ENCODE measurements around the gene CHRNE. TPM values are rescaled to one million over a fixed set of nuclear protein-coding genes. Genes with fewer than 3 reads are reported as not detected.

CHRNE gene
- total and polyA plus RNA-seq, 12 donors, result 0.30 to 7.2 (median 0.56) TPM; not detected in 2

- intact Hi-C loops (cut with DNase I), result loop anchor here in 1 of 2 donors (10.0 kb wide), 1 partner anchor 85 kb away; the partner anchor contains the start of gene CAMTA2
- 22 to 61% (median 28%) methylated on average over 19 to 60 of the region's 60 CpGs for WGBS, 4 donors
- TF ChIP-seq CTCF (IDR thresholded peaks at IDR 0.05) (no peak), POLR2A (IDR thresholded peaks at IDR 0.05) (no peak)
Measured at GRCh38 chr17:4899341-4900230, 3.3 kb downstream of the CHRNE start, which contains the start of gene C17orf107. TSS of gene C17orf107 (plus strand) at chr17:4899536. CDS start at chr17:4899763, 227 bp downstream.

GRCh38 chr17:4898927-4899326, 4.0 kb downstream of the CHRNE start:
- H3K27ac ChIP-seq, result peak overlapping the region in 1 of 5 donors; percentile 34
- DNase-seq, result no peak
- TF ChIP-seq CTCF (IDR thresholded peaks at IDR 0.05) (no peak), POLR2A (IDR thresholded peaks at IDR 0.05) (no peak)
- H3K4me1 ChIP-seq (replicated peaks in 1 of 2), result peaks cover 0 to 9% of the 10 kb centered on the region in 2 donors
- WGBS, 4 donors, result 19 to 47% (median 27%) methylated on average over 16 to 34 of the region's 34 CpGs; no CpG with 5 or more reads in 1 of the 4 donors
- H3K4me3 ChIP-seq, result peak overlapping the region in 2 of 4 donors; percentile 13 to 68
- H3K36me3 ChIP-seq (replicated peaks in 1 of 2), result peaks cover 0 to 30% of the 10 kb centered on the region in 2 donors
- no peaks in the 10 kb centered on the region for H3K27me3 ChIP-seq
- intact Hi-C loops (cut with DNase I), result no loop called here
- no peaks in the 10 kb centered on the region for H3K9me3 ChIP-seq (replicated peaks in 1 of 3)

More at GRCh38 chr17:4899341-4900230, 3.3 kb downstream of the CHRNE start, which contains the start of gene C17orf107:
- no peaks in the 10 kb centered on the region for H3K9me3 ChIP-seq (replicated peaks in 1 of 3)
- peak within 1 kb of the TSS in 1 of 5 donors; percentile 34 for H3K27ac ChIP-seq
- peaks cover 0 to 9% of the 10 kb centered on the region in 2 donors for H3K4me1 ChIP-seq (replicated peaks in 1 of 2)
- peak within 1 kb of the TSS in 2 of 4 donors; percentile 13 to 68 for H3K4me3 ChIP-seq
- no peaks in the 10 kb centered on the region for H3K27me3 ChIP-seq
- peaks cover 0 to 24% of the 10 kb centered on the region in 2 donors for H3K36me3 ChIP-seq (replicated peaks in 1 of 2)
- peak; percentile 61 to 89 (median 76) for DNase-seq

- no peaks in the 10 kb centered on the region for H3K9me3 ChIP-seq (replicated peaks in 1 of 3)
- H3K27ac ChIP-seq, result no peak overlapping the region
- intact Hi-C loops (cut with DNase I), result no loop called here
- TF ChIP-seq CTCF (IDR thresholded peaks at IDR 0.05) (no peak), POLR2A (IDR thresholded peaks at IDR 0.05) (no peak)
- peaks cover 0 to 36% of the 10 kb centered on the region in 2 donors for H3K36me3 ChIP-seq (replicated peaks in 1 of 2)
- H3K4me1 ChIP-seq (replicated peaks in 1 of 2), result peaks cover 0 to 9% of the 10 kb centered on the region in 2 donors
- 74 to 88% (median 83%) methylated on average over 5 to 8 of the region's 8 CpGs for WGBS, 4 donors
- no peak overlapping the region for H3K4me3 ChIP-seq
- no peak for DNase-seq
- no peaks in the 10 kb centered on the region for H3K27me3 ChIP-seq
Measured at GRCh38 chr17:4898351-4898750, 4.5 kb downstream of the CHRNE start.

GRCh38 chr17:4897785-4898184, 5.1 kb downstream of the CHRNE start:
- H3K27me3 ChIP-seq, result no peaks in the 10 kb centered on the region

More at GRCh38 chr17:4897785-4898184, 5.1 kb downstream of the CHRNE start:
- Histone ChIP-seq H3K4me3 (no peak overlapping the region), H3K4me1 (replicated peaks in 1 of 2) (peaks cover 0 to 9% of the 10 kb centered on the region in 2 donors), H3K9me3 (replicated peaks in 1 of 3) (no peaks in the 10 kb centered on the region), H3K36me3 (replicated peaks in 1 of 2) (peaks cover 0 to 42% of the 10 kb centered on the region in 2 donors), H3K27ac (no peak overlapping the region)
- no peak for TF ChIP-seq CTCF (IDR thresholded peaks at IDR 0.05)
- no peak for TF ChIP-seq POLR2A (IDR thresholded peaks at IDR 0.05)
- no peak for DNase-seq
- intact Hi-C loops (cut with DNase I), result no loop called here
- 82 to 97% (median 91%) methylated on average over 4 to 5 of the region's 5 CpGs for WGBS, 4 donors

All from adrenal gland (tissue), 12 donors.